HepG2 (cell line): ENCODE data around the gene BIRC5. TPM values are rescaled to one million over a fixed set of nuclear protein-coding genes. Genes with fewer than 3 reads are reported as not detected.
A peak's percentile ranks its signal among the peaks of the same experiment; 100 is the strongest.

Experiments used
- ATF2 ChIP-seq: sonication (generic); formaldehyde crosslinking; IDR thresholded peaks from 2 replicates; pipeline ENCODE4 v1.4.0; 2020; ENCODE audit warnings: missing genetic modification reagents
- CBFB ChIP-seq: sonication (generic); formaldehyde crosslinking; IDR thresholded peaks from 2 replicates; pipeline ENCODE4 v1.4.0; 2020; ENCODE audit warnings: missing genetic modification reagents
- FOXK1 ChIP-seq: sonication (generic); formaldehyde crosslinking; IDR thresholded peaks from 2 replicates; pipeline ENCODE4 v1.4.0; 2020; ENCODE audit warnings: low read depth, missing genetic modification reagents, borderline replicate concordance
- FOXO1 ChIP-seq: sonication (generic); formaldehyde crosslinking; IDR thresholded peaks from 2 replicates; pipeline ENCODE4 v1.4.0; 2020; ENCODE audit warnings: missing genetic modification reagents
- GPN1 ChIP-seq: sonication (generic); formaldehyde crosslinking; IDR thresholded peaks from 2 replicates; pipeline ENCODE4 v1.5.1; 2020; ENCODE audit warnings: missing genetic modification reagents, borderline replicate concordance
- HDAC6 ChIP-seq: fragments of 200-600 bp; sonication (generic); IDR thresholded peaks from 2 replicates; pipeline ENCODE4 v1.7.0; 2017; ENCODE audit warnings: mild to moderate bottlenecking, antibody characterized with exemption, low read length, low read depth
- KMT2A ChIP-seq: sonication (generic); formaldehyde crosslinking; IDR thresholded peaks from 2 replicates; pipeline ENCODE4 v1.4.0; 2020; ENCODE audit warnings: missing genetic modification reagents
- MEIS2 ChIP-seq: sonication (generic); formaldehyde crosslinking; IDR thresholded peaks from 2 replicates; pipeline ENCODE4 v1.9.0; 2021; ENCODE audit warnings: mild to moderate bottlenecking, missing genetic modification reagents
- MLX ChIP-seq: IDR thresholded peaks from 2 replicates; pipeline ENCODE4 v1.6.1; 2016
- REST ChIP-seq, 2 experiments: IDR thresholded peaks; 2 replicates each; pipeline ENCODE4 v1.6.1; 2011 to 2012; ENCODE audit warnings: low read length in 2 of 2, borderline replicate concordance in 1 of 2, low read depth in 1 of 2, mild to moderate bottlenecking in 1 of 2, moderate library complexity in 1 of 2
- SIX4 ChIP-seq: sonication (generic); formaldehyde crosslinking; IDR thresholded peaks from 2 replicates; pipeline ENCODE4 v1.4.0; 2020; ENCODE audit warnings: missing genetic modification reagents
- U2AF1 ChIP-seq: fragments of 200-400 bp; formaldehyde crosslinking; optimal IDR thresholded peaks from 2 replicates; pipeline ENCODE3; 2017; ENCODE audit warnings: mild to moderate bottlenecking, low read depth, low read length
- ZNF264 ChIP-seq: sonication (generic); formaldehyde crosslinking; IDR thresholded peaks from 2 replicates; pipeline ENCODE4 v1.4.0; 2020; ENCODE audit warnings: missing genetic modification reagents
- ZNF451 ChIP-seq: sonication (generic); formaldehyde crosslinking; IDR thresholded peaks from 2 replicates; pipeline ENCODE4 v1.5.0; 2020; ENCODE audit warnings: mild to moderate bottlenecking, missing genetic modification reagents
- ZNF503 ChIP-seq: sonication (generic); formaldehyde crosslinking; IDR thresholded peaks from 2 replicates; pipeline ENCODE4 v1.4.0; 2020; ENCODE audit warnings: missing genetic modification reagents
- ZNF704 ChIP-seq: sonication (generic); formaldehyde crosslinking; IDR thresholded peaks from 2 replicates; pipeline ENCODE4 v1.8.1; 2023; ENCODE audit warnings: mild to moderate bottlenecking, inconsistent platforms, moderate library complexity, missing genetic modification reagents, borderline replicate concordance
- ZNF816 ChIP-seq: sonication (generic); formaldehyde crosslinking; IDR thresholded peaks from 2 replicates; pipeline ENCODE4 v1.8.0; 2022; ENCODE audit warnings: missing genetic modification reagents, mild to moderate bottlenecking, borderline replicate concordance
- polyA plus RNA-seq, 8 experiments: library from polyadenylated mRNA; depleted of rRNA in 3 of 8; stranded (reverse) in 7 of 8; unstranded in 1 of 8; fragments of >200 nt; fragmentation: Illumina TruSeq in 4 of 8; extraction: Trizol in 4 of 8; gene quantifications; 2 replicates each; pipeline versions ENCODE4 v1.2.1 to v1.2.3, GENCODE V29; 2011 to 2016; ENCODE audit warnings: low read depth in 4 of 8, missing spikeins in 1 of 8, mixed read lengths in 1 of 8; ENCODE audit not compliant: insufficient read depth in 1 of 8
- total RNA-seq, 5 experiments: library from RNA; depleted of rRNA; stranded (reverse); fragments of >200 nt; fragmentation: Illumina TruSeq; extraction: Trizol; gene quantifications; 2 replicates each; pipeline ENCODE4 v1.2.3, GENCODE V29; 2016; ENCODE audit warnings: low read depth in 1 of 5

BIRC5 gene
- total and polyA plus RNA-seq, 2 of the 13 experiments (the other 11 are each of a cell fraction or from before 2014, with no cell fraction given): 30.3 to 135 TPM

- peak in 1 of 2 experiments; percentile 9; a peak in 1 of 4 replicates for TF ChIP-seq REST (IDR thresholded peaks at IDR 0.05; ENCODE audit: borderline replicate concordance in 1 of 2, low read depth in 1 of 2, low read length in 2 of 2)
- peak; percentile 79; the same call in 1 of the 2 replicates for TF ChIP-seq KMT2A (CRISPR knock-in tag)
- TF ChIP-seq FOXK1 (CRISPR knock-in tag): peak; percentile 60; the same call in 1 of the 2 replicates
- TF ChIP-seq CBFB (CRISPR knock-in tag): peak; percentile 82
- no peak; the same call in none of the 2 replicates for TF ChIP-seq MLX (CRISPR knock-in tag)
- TF ChIP-seq MEIS2 (CRISPR knock-in tag): 0 out of 2 replicates have a peak, but pooled peaks have one; percentile 50
- 0 out of 2 replicates have a peak, but pooled peaks have one; percentile 42 for TF ChIP-seq ZNF816 (CRISPR knock-in tag)
- peak; percentile 94; the same call in 1 of the 2 replicates for TF ChIP-seq ZNF704 (CRISPR knock-in tag)
- peak; percentile 68 for TF ChIP-seq ZNF264 (CRISPR knock-in tag)
- TF ChIP-seq GPN1: 0 out of 2 replicates have a peak, but pooled peaks have one; percentile 58
- TF ChIP-seq ATF2 (CRISPR knock-in tag): peak; percentile 77; the same call in 1 of the 2 replicates
- peak; percentile 76 for TF ChIP-seq FOXO1 (CRISPR knock-in tag)
- TF ChIP-seq U2AF1: no peak
- TF ChIP-seq ZNF503 (CRISPR knock-in tag): peak; percentile 34; the same call in 1 of the 2 replicates
- TF ChIP-seq SIX4 (CRISPR knock-in tag): peak; percentile 69; the same call in 1 of the 2 replicates
- TF ChIP-seq HDAC6: no peak
- peak; percentile 90 for TF ChIP-seq ZNF451 (CRISPR knock-in tag)
Observed at GRCh38 chr17:78253946-78254672, 40.1 kb downstream of the BIRC5 start (continued).
